Keratinocyte (primary cell): ENCODE results near the gene IQSEC2. TPM values are rescaled to one million over a fixed set of nuclear protein-coding genes. Genes with fewer than 3 reads are reported as not detected.

Experiments used
- DNase-seq: peaks from one replicate; pipeline ENCODE4 v3.0.0-alpha.2; 2011; ENCODE audit warnings: low read depth, missing footprints, low spot score
- FAIRE-seq: peaks from 2 replicates; lab custom pipeline; 2011; peaks lifted over from hg19 to GRCh38; lab: Jason Lieb, UNC
- H2AFZ ChIP-seq: 2 replicates; pipeline ENCODE4 v1.6.0; 2012; ENCODE audit warnings: low read length, control low read depth, inconsistent platforms; ENCODE audit not compliant: control insufficient read depth
- H3K27ac ChIP-seq: 2 replicates; pipeline ENCODE4 v1.5.1; 2011; ENCODE audit warnings: low read length; ENCODE audit not compliant: control insufficient read depth, insufficient read depth
- H3K27me3 ChIP-seq: 3 replicates; pipeline ENCODE4 v1.6.0; 2011; ENCODE audit warnings: low read length; ENCODE audit not compliant: control insufficient read depth, insufficient read depth; ENCODE audit errors: extremely low read depth
- H3K36me3 ChIP-seq, 2 experiments: 2 replicates in 1 of 2; 3 replicates in 1 of 2; pipeline ENCODE4 v1.5.1; 2011; ENCODE audit warnings: low read length in 2 of 2, mild to moderate bottlenecking in 1 of 2; ENCODE audit not compliant: control insufficient read depth in 2 of 2, insufficient read depth in 2 of 2; ENCODE audit errors: extremely low read depth in 1 of 2
- H3K4me1 ChIP-seq: 3 replicates; pipeline ENCODE4 v1.5.1; 2011; ENCODE audit warnings: low read length; ENCODE audit not compliant: control insufficient read depth, insufficient read depth; ENCODE audit errors: extremely low read depth
- H3K4me2 ChIP-seq: 3 replicates; pipeline ENCODE4 v1.6.0; 2011; ENCODE audit warnings: low read depth, low read length; ENCODE audit not compliant: control insufficient read depth, insufficient read depth; ENCODE audit errors: extremely low read depth
- H3K4me3 ChIP-seq, 3 experiments: fragments of 200-600 bp in 1 of 3; sonication (generic) in 1 of 3; 2 replicates in 2 of 3; 3 replicates in 1 of 3; pipeline ENCODE4 v1.5.1; 2011 to 2016; ENCODE audit warnings: low read length in 3 of 3, mild to moderate bottlenecking in 3 of 3, control low read depth in 2 of 3, inconsistent platforms in 1 of 3, low read depth in 1 of 3, mixed read lengths in 1 of 3, mixed run types in 1 of 3, moderate library complexity in 1 of 3; ENCODE audit not compliant: control insufficient read depth in 2 of 3, insufficient read depth in 2 of 3; ENCODE audit errors: extremely low read depth in 1 of 3
- H3K79me2 ChIP-seq: 2 replicates; pipeline ENCODE4 v1.6.0; 2012; ENCODE audit warnings: low read length; ENCODE audit not compliant: control insufficient read depth, insufficient read depth
- H3K9ac ChIP-seq: 3 replicates; pipeline ENCODE4 v1.6.0; 2011; ENCODE audit warnings: low read length; ENCODE audit not compliant: control insufficient read depth, insufficient read depth; ENCODE audit errors: extremely low read depth
- H3K9me1 ChIP-seq: 3 replicates; pipeline ENCODE4 v1.6.0; 2011; ENCODE audit warnings: low read length; ENCODE audit not compliant: control insufficient read depth, insufficient read depth; ENCODE audit errors: extremely low read depth
- H3K9me3 ChIP-seq: 2 replicates; pipeline ENCODE4 v1.5.1; 2012; ENCODE audit warnings: low read depth, low read length; ENCODE audit not compliant: control insufficient read depth
- H4K20me1 ChIP-seq: 3 replicates; pipeline ENCODE4 v1.6.0; 2011; ENCODE audit warnings: low read length; ENCODE audit not compliant: control insufficient read depth, insufficient read depth; ENCODE audit errors: extremely low read depth
- EZH2 ChIP-seq: IDR thresholded peaks from one replicate; pipeline ENCODE4 v1.6.1; 2012; ENCODE audit warnings: inconsistent platforms, mild to moderate bottlenecking, low read length, moderate library complexity
- dilution Hi-C: fragments of 300-500 bp; cut with MboI; formaldehyde crosslinking; loops from one replicate; pipeline ENCODE4 v1.7.0; 2020; ENCODE audit warnings: low sequenced_read_pairs; ENCODE audit not compliant: extremely low pct_ligation_motif_present
- polyA plus RNA-seq, 5 experiments: library from polyadenylated mRNA; depleted of rRNA in 3 of 5; stranded (reverse) in 3 of 5; stranded (forward) in 1 of 5; unstranded in 1 of 5; fragments of >200 nt; gene quantifications; 1 replicate in 1 of 5; 2 replicates in 3 of 5; 3 replicates in 1 of 5; pipeline versions ENCODE4 v1.2.1 to v1.2.3, GENCODE V29; 2011 to 2012; ENCODE audit warnings: missing spikeins in 2 of 5, low read depth in 1 of 5, low replicate concordance in 1 of 5
- TF ChIP-seq, protein P1 (sequence below), 3 experiments: IDR thresholded peaks in 1 of 3; conservative IDR thresholded peaks in 1 of 3; optimal IDR thresholded peaks in 1 of 3; 2 replicates in 2 of 3; 3 replicates in 1 of 3; pipeline versions ENCODE3 to v1.5.1; 2011; ENCODE audit warnings: low read length in 3 of 3, mild to moderate bottlenecking in 3 of 3, moderate library complexity in 2 of 3, control low read depth in 1 of 3, inconsistent platforms in 1 of 3; ENCODE audit not compliant: insufficient read depth in 2 of 3; ENCODE audit errors: extremely low read depth in 1 of 3

IQSEC2 gene
- polyA plus RNA-seq, 1 donor (not counting 4 experiments of a cell fraction or from before 2014, with no cell fraction given), result 4.7 TPM

DNA sequence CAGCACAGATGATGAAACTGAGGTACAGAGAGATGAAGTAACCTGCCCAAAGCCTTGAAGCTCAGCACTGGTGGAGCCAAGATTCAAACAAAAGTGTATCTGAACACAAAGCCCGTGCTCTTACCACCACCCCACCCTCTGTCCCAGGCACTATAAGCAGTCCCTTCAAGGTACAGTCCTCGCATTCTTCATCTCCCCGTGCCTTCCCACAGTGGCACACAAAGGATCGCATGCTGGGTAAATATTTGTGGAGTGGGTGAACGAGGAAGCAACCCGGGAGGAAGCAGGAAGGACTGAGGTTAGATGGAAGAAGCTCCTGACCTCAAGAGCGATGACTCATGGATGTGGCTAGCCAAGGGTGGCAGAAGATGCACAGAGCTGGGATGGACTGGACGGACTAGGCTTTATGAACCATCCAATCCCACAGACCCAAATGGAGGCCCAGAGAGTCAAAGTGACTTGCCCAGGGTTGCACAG, 18.4 kb downstream of the IQSEC2 start:
- Histone ChIP-seq H3K27ac (no peak overlapping the region), H3K36me3 (no peaks in the 10 kb centered on the region), H2AFZ (no peak overlapping the region), H3K79me2 (no peaks in the 10 kb centered on the region), H4K20me1 (no peaks in the 10 kb centered on the region), H3K9me3 (no peaks in the 10 kb centered on the region), H3K4me3 (no peak overlapping the region), H3K9ac (no peak overlapping the region), H3K9me1 (no peaks in the 10 kb centered on the region), H3K27me3 (peaks cover 15% of the 10 kb centered on the region), H3K4me1 (peaks cover 30% of the 10 kb centered on the region), H3K4me2 (no peak overlapping the region)
- TF ChIP-seq, protein P1, sequence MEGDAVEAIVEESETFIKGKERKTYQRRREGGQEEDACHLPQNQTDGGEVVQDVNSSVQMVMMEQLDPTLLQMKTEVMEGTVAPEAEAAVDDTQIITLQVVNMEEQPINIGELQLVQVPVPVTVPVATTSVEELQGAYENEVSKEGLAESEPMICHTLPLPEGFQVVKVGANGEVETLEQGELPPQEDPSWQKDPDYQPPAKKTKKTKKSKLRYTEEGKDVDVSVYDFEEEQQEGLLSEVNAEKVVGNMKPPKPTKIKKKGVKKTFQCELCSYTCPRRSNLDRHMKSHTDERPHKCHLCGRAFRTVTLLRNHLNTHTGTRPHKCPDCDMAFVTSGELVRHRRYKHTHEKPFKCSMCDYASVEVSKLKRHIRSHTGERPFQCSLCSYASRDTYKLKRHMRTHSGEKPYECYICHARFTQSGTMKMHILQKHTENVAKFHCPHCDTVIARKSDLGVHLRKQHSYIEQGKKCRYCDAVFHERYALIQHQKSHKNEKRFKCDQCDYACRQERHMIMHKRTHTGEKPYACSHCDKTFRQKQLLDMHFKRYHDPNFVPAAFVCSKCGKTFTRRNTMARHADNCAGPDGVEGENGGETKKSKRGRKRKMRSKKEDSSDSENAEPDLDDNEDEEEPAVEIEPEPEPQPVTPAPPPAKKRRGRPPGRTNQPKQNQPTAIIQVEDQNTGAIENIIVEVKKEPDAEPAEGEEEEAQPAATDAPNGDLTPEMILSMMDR (optimal IDR thresholded peaks at IDR 0.05 in 1 of 3, IDR thresholded peaks at IDR 0.05 in 1 of 3, conservative IDR thresholded peaks at IDR 0.05 in 1 of 3; ENCODE audit: extremely low read depth in 1 of 3, insufficient read depth in 2 of 3, low read length in 3 of 3), result no peak
- TF ChIP-seq EZH2, result no peak
- FAIRE-seq, result no peak
- dilution Hi-C loops, result no loop called here
- DNase-seq, result no peak

DNA sequence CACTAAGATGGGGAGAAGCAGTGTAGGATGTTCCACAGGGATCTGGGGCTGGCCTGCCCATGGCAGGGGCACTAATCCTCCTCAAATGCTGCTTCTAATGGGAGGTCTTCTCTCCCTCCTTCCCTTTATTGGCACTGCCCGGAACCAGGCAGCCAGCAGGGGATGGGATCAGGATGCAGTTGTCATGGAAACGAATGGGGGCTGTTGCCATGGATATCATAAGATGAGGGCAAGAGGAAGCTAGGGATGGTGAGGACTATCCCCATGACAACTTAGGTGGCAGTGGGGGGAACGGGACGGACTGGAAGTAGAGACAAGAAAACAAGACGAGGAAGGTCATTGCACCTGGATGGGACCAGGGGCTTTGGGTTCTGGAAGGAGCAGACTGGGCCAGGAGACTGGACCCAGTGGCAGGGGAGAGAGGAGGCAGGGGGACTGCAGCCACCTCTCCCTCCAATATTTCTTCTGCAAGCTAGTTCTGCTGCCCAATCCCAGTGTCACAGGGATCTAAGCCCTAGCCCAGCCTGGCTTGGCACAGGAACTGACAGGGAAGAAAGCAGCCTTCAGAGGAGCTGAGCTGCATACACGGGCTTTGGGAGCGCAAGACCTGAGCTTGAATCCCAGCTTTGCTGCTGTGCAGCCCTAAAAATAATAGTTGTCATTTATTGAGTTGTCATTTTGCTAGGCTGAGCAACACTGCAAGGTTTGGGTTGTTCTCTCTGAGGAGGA, 19.0 kb downstream of the IQSEC2 start:
- H4K20me1 ChIP-seq, result no peaks in the 10 kb centered on the region
- no peak overlapping the region for H3K4me3 ChIP-seq
- no peak overlapping the region for H3K9ac ChIP-seq
- TF ChIP-seq, protein P1 (optimal IDR thresholded peaks at IDR 0.05 in 1 of 3, IDR thresholded peaks at IDR 0.05 in 1 of 3, conservative IDR thresholded peaks at IDR 0.05 in 1 of 3; ENCODE audit: extremely low read depth in 1 of 3, insufficient read depth in 2 of 3, low read length in 3 of 3), result no peak
- TF ChIP-seq EZH2, result no peak
- peaks cover 25% of the 10 kb centered on the region for H3K4me1 ChIP-seq
- dilution Hi-C loops, result no loop called here
- no peaks in the 10 kb centered on the region for H3K36me3 ChIP-seq
- H3K9me3 ChIP-seq, result no peaks in the 10 kb centered on the region
- H3K9me1 ChIP-seq, result no peaks in the 10 kb centered on the region
- DNase-seq (no peak), FAIRE-seq (no peak)
- H3K27me3 ChIP-seq, result peaks cover 15% of the 10 kb centered on the region
- H3K79me2 ChIP-seq, result no peaks in the 10 kb centered on the region
- no peak overlapping the region for H2AFZ ChIP-seq
- H3K4me2 ChIP-seq, result no peak overlapping the region
- no peak overlapping the region for H3K27ac ChIP-seq
